Fibroblast of lung (primary cell): ENCODE data around the gene CHTOP.

Experiments
- CTCF ChIP-seq, 2 donors: IDR thresholded peaks in 1 of 2; conservative IDR thresholded peaks in 1 of 2; 1 replicate in 1 of 2; 2 replicates in 1 of 2; pipeline ENCODE4 v1.5.1; 2011 to 2012; ENCODE audit warnings: low read length in 2 of 2, control low read depth in 1 of 2, inconsistent platforms in 1 of 2, low read depth in 1 of 2, mild to moderate bottlenecking in 1 of 2
- EZH2 ChIP-seq: IDR thresholded peaks from 2 replicates; pipeline ENCODE4 v1.5.1; 2012; ENCODE audit warnings: low read length, control low read depth, mild to moderate bottlenecking; ENCODE audit errors: missing control alignments

DNA sequence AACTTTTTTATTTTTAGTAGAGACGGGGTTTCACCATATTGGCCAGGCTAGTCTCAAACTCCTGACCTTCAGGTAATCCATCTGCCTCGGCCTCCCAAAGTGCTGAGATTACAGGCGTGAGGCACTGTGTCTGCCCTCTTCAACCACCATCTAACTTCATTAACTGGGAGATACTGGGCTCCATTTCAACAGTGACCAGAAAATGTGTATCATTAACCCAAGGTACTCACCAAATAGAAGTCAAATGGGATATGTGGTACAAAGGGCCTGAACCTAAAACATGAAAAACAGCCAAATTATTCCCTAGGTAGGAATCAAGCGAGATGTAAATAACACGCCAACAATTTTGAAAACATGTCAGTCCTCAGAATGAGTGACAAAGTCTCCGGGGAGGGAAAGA is 35.7 kb downstream of the CHTOP start:
- TF ChIP-seq CTCF (conservative IDR thresholded peaks at IDR 0.05 in 1 of 2, IDR thresholded peaks at IDR 0.05 in 1 of 2; ENCODE audit: low read depth in 1 of 2, low read length in 2 of 2) (no peak), EZH2 (no peak)
